ENCODE measurements around the gene NT5C1A. TPM values are rescaled to one million over a fixed set of nuclear protein-coding genes. Genes with fewer than 3 reads are reported as not detected.

NT5C1A gene
- total RNA-seq, 1 experiment from 2014 or later = not detected

DNA sequence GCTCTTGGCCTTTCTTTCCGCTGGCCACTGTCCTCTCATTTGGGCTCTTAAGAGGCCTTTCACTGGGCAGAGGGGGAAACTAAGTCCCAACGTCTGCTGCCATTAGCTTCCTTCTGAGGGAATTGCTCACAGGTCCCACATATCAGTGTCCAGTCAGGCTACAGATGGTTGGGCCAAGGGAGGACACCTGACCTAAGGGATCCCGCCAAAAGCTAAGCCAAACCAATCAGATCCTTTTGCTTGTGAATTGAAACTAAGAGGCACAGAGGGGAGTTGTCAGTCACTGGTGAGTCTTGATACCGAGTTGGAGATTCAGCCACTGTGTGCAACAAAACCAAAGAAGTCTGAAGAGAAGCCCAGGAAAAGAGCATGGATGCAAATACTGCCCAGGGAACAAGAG is 5.7 kb upstream of the NT5C1A start:
- DNase-seq = no peak
- H3K36me3 ChIP-seq = no peaks in the 10 kb centered on the region
- H3K9me3 ChIP-seq = no peaks in the 10 kb centered on the region
- peaks cover 2% of the 10 kb centered on the region; the same call in 1 of the 2 replicates for H3K27me3 ChIP-seq
- no peak overlapping the region for H3K4me3 ChIP-seq

DNA sequence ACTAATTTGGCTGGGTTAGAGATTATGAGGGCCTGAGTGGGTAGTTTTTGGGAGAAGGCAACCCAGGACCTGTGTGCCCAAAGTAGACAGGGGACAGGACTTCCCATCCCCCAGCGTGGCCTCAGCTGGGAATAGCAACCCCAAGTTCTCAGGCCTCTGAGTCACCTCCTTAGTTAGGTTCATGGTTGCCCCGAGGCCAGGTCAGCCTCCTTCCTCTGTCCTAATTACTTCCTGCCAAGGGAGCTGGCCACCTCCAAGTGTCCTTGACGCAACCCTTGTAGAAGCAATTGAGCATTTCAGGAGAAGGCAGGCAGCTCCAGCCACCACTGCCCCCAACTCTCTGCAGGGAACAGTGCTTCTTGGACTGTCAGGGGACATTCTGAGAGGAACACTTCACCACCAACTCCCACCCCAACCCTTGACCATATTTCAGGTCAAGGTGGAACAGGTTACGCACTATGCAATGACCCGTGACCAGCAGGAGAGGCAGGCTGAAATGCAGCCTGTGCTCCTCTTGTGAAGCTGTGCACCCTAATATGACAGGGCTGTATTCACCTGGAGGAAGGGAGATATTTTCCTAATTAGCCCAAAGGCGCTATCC is 5.1 kb upstream of the NT5C1A start:
- Histone ChIP-seq H3K9me3 (no peaks in the 10 kb centered on the region), H3K4me3 (no peak overlapping the region), H3K27me3 (peaks cover 3% of the 10 kb centered on the region; the same call in 1 of the 2 replicates), H3K36me3 (no peaks in the 10 kb centered on the region)
- no peak for DNase-seq

DNA sequence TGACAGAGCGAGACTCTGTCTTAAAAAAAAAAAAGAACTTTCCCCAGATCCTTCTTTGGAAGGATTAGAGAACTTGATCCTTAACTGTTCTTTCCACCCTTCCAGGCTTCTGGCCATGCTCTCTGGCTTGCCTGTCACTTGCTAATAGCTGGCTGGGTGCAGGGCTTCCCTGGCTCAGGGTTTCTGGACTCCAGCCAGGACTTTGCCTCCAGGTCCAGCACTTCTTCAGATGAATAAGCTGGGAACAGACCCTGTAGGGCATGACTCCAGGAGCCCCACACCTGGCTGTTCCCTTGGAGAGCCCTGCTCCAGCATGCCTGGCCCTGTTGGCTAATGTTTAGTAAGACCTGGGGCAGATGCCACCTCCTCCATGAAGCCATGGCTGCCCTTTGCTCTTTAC is 3.3 kb upstream of the NT5C1A start:
- no peak for DNase-seq
- H3K36me3 ChIP-seq = no peaks in the 10 kb centered on the region
- no peaks in the 10 kb centered on the region for H3K9me3 ChIP-seq
- H3K4me3 ChIP-seq = no peak overlapping the region
- H3K27me3 ChIP-seq = peaks cover 11% of the 10 kb centered on the region; the same call in 1 of the 2 replicates

DNA sequence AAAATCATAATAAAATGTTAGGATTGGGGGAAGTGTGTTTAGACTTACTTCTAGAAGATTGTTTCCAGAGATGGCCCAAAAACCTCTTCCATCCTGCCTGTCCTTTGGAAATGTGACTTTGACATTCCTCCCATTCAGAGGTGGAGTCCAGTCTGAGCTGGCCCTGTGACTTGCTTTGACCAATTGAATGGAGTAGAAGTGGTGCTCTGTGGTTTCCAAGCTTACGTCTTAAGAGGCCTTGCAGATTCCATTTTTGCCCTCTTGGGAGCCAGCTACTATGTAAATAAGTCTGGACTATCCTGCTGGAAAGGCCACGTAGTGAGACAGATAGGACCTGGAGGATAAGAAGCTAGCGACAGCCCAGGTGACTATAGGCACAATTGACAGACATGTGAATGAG is 1.3 kb upstream of the NT5C1A start:
- Histone ChIP-seq H3K9me3 (no peaks in the 10 kb centered on the region), H3K4me3 (no peak overlapping the region), H3K27me3 (peaks cover 11% of the 10 kb centered on the region; the same call in 1 of the 2 replicates), H3K36me3 (no peaks in the 10 kb centered on the region)
- DNase-seq = no peak

DNA sequence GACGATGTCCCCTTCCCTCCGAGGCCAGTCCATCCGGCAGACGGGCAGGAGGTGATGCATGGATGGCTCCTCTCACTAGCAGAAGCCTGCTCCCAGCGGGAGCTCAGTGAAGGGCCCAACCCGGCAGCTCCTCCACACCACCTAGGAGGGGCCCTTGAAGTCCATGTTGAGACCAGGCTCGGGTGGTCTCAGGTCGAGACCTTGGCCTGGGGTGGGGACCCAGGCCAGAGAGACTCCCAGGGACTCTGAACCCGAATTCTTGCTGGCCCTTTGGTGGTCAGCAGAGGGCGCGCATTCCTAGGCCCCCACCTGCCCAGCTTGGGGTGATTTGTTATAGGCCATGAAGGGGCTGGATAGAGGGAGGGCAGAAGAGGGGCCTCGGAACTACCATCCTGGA is 642 bp upstream of the NT5C1A start:
- no peak for DNase-seq
- no peaks in the 10 kb centered on the region for H3K36me3 ChIP-seq
- no peak overlapping the region for H3K4me3 ChIP-seq
- no peaks in the 10 kb centered on the region for H3K9me3 ChIP-seq
- H3K27me3 ChIP-seq = peaks cover 11% of the 10 kb centered on the region; the same call in 1 of the 2 replicates

DNA sequence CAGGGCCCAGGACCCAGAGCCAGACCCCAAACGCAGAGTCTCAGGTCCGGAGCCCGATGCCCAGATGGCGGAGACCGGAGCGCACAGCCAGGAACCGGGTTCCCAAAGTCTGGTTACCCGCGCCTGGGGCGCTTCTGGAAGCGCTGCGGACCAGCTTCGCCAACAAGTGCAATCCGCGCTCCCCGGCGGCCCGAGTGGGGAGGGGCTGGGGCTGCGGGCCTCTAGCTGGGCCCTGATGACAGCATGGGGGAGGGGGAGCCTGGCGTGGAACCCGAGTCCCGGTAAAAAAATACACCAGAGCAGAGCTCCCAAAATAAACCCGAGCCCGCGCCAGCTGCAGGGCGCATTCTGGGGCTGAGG is 494 bp downstream of the NT5C1A start:
- no peaks in the 10 kb centered on the region for H3K36me3 ChIP-seq
- peaks cover 11% of the 10 kb centered on the region; the same call in 1 of the 2 replicates for H3K27me3 ChIP-seq
- peak overlapping the region; percentile 37 for H3K4me3 ChIP-seq
- no peak for DNase-seq
- H3K9me3 ChIP-seq = no peaks in the 10 kb centered on the region

DNA sequence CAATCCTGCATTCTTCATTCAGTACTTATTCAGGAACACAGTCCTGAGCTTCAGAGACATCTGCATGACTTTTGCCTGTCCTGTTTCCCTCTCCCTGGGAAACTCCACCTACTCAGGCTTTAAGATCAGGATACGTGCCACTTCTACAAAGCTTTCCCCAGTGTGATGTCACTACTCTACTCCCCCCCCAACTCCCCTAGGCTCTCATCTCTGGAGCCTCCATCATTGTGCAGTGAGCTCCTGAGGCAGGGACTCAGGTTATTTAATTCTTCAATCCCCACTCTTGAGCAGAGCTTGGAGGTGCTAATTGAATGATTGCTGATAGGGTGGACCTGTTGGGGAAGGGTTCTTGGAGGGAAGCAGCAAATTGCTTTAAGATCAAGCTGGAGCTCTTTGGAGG is 1.2 kb downstream of the NT5C1A start:
- H3K9me3 ChIP-seq = no peaks in the 10 kb centered on the region
- no peak for DNase-seq
- H3K36me3 ChIP-seq = no peaks in the 10 kb centered on the region
- H3K27me3 ChIP-seq = peaks cover 11% of the 10 kb centered on the region; the same call in 1 of the 2 replicates
- H3K4me3 ChIP-seq = no peak overlapping the region

DNA sequence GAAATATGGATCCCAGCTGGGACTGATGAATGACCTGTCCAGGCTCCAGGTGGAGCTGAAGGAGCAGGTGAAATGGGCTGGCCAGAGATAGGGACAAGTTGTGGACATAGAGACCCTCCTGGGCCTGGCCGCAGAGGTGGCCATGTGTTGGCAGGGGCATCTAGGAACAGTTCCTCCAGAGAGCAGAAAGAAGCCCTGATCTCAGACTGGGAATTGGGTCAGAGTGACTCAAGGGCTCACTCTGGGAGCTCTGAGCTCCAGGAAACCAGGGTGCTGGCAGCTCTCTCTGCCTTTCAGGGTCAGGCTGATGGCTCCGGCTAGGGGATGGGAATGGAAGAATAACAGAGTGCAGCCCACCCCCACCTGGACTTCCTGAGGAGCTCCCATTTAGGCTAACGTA is 3.0 kb downstream of the NT5C1A start:
- no peak for DNase-seq
- Histone ChIP-seq H3K27me3 (peaks cover 11% of the 10 kb centered on the region; the same call in 1 of the 2 replicates), H3K36me3 (no peaks in the 10 kb centered on the region), H3K4me3 (no peak overlapping the region), H3K9me3 (no peaks in the 10 kb centered on the region)

DNA sequence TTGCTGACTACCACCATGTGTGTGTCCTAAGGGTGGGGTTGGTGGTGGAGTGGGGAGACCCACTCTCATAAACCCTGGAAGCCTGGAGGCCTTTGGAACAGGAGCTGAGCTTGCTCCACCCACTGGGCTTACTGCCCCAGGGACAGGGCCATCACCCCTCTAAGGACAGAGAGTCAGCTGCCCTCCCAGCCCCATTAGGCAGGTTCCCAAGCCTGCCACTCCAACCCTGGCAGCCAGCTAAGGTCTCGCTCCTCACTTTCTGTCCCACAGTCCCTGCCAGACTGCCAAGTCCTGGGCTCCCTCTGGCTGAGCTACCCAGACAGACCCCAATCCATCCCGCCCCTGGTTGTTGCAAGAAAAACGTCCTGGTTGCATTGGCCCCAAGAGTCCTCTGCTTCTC is 3.8 kb downstream of the NT5C1A start:
- DNase-seq = no peak
- H3K9me3 ChIP-seq = no peaks in the 10 kb centered on the region
- no peak overlapping the region for H3K4me3 ChIP-seq
- H3K27me3 ChIP-seq = peaks cover 11% of the 10 kb centered on the region; the same call in 1 of the 2 replicates
- H3K36me3 ChIP-seq = no peaks in the 10 kb centered on the region

DNA sequence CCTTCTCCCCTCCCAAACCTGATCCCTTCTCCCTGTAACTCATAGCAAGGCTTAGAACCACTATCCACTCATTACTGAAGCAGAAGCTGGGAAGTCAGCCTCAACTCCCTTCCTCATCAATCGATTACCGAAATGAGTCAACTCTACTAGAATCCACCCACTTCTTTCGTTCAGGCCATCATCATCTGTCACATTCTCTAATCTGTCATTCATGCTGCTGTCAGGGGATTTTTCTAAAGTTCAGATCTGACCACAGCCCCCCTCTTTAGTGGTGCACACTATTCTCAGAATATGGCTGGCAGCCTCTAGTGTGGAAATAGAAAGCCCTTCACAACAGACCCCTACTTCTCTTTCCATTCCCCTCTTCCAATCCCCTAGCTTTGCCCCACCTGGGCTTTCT is 5.1 kb downstream of the NT5C1A start:
- Histone ChIP-seq H3K4me3 (no peak overlapping the region), H3K9me3 (no peaks in the 10 kb centered on the region), H3K36me3 (no peaks in the 10 kb centered on the region), H3K27me3 (peaks cover 8% of the 10 kb centered on the region; the same call in 1 of the 2 replicates)
- no peak for DNase-seq

DNA sequence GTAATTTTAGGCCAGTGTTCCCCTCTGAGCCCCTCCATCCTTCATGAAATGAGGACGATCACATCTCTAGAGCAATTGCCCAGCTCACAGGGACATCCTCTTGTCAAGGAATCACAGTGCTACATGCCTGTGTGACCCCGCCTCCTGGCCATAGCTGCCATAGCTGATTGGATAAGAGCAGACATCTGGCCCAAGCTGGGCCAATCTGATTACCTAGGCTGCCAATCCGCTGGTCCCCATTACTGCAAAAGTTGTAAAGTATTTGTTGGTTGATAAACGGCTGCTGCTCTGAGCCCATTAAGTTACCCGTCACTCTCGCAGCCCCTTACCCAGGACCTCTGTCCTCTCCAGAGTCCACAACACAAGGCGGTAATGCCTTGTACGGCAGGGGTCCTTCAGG is 8.3 kb downstream of the NT5C1A start:
- no peaks in the 10 kb centered on the region for H3K27me3 ChIP-seq
- H3K4me3 ChIP-seq = no peak overlapping the region
- no peak for DNase-seq
- H3K36me3 ChIP-seq = no peaks in the 10 kb centered on the region
- H3K9me3 ChIP-seq = no peaks in the 10 kb centered on the region

DNA sequence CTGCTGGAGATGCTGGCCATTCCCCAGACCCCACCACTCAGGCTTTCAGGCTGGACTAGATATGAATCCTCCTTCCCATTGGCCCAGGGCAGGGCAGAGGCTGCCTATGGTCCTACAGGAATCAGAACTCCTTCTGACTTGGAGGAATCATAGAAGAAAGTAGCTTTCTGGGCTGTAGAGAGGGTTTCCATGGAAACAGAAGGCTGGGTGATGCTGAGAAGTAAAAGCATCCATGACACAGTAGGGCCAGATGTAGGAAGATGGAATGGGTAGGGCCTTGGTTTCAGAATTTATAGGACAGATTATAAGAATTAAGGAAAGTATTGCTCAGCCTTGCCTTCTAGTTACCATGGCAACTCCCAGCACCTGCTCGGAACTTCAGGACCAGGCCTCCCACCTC is 9.0 kb downstream of the NT5C1A start:
- H3K27me3 ChIP-seq = no peaks in the 10 kb centered on the region
- DNase-seq = no peak
- no peak overlapping the region for H3K4me3 ChIP-seq
- H3K36me3 ChIP-seq = no peaks in the 10 kb centered on the region
- no peaks in the 10 kb centered on the region for H3K9me3 ChIP-seq

DNA sequence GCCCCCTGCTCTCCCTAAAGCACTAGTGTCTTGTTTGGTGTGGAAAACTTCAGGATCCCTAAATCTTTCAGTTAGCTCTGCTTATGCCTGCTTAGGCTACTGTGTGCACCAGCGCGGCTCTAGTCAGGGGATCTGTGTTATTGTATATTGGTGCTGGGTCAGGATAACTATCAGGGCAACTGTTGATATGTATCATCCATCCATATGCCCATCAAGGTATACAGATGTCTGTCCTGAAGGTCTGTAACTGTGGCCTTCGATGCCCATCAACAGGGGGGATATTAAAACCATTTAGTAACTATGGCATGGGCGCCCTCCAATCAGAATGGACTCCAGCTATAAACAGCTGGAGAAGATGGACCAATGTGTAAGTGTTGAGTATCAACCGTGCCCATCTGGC is 12.4 kb downstream of the NT5C1A start:
- DNase-seq = no peak
- H3K4me3 ChIP-seq = no peak overlapping the region
- no peaks in the 10 kb centered on the region for H3K9me3 ChIP-seq
- no peaks in the 10 kb centered on the region for H3K27me3 ChIP-seq
- no peaks in the 10 kb centered on the region for H3K36me3 ChIP-seq

DNA sequence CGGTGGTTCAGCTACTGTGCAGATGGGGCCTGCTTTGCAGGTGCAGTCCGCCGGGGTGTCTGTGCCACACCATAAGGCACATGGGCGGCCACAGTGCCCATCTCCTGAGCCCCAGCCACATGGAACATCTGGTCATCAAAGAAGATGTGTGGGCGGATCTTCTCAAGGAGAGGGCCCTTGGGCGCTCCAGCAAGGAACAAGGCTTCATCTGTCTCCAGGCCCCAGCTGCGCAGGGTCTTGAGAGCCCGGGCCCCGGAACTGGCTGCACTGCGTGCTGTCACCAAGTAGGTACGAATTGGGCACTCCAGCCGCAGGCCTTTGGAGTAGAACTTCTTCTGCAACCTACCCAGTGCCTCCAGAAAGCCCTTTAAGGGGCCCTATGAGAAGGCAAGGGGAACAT is 12.8 kb downstream of the NT5C1A start:
- Histone ChIP-seq H3K36me3 (no peaks in the 10 kb centered on the region), H3K27me3 (no peaks in the 10 kb centered on the region), H3K4me3 (no peak overlapping the region), H3K9me3 (no peaks in the 10 kb centered on the region)
- no peak for DNase-seq

DNA sequence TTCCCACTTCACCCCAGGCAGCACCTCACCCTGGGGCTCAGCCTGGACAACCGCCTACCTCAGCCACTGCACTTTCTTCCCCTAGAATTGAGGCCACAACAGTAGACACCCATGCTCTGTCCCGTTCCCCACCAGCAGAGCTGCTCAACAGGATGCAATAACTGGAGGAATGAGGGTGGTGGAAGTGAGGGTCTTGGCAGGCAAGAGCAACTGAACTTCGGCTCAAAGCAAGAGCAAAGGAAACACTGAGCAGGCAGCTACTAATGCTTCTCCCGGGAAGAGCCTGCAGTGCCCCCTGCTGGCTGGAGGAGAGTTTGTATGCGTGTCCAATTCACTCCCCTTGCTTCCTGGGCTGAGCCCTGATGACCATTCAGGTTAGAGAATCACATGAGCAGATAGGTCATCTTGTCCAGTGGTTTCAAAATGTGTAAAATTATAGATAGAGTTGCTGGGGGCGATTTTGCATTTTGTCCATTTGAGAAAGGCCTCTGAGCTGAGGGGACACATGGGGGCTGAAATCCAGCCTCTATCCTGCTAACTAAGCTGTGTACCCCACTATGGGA is 13.9 kb downstream of the NT5C1A start:
- H3K4me3 ChIP-seq = no peak overlapping the region
- no peaks in the 10 kb centered on the region for H3K36me3 ChIP-seq
- H3K9me3 ChIP-seq = no peaks in the 10 kb centered on the region
- no peaks in the 10 kb centered on the region for H3K27me3 ChIP-seq
- DNase-seq = peak; percentile 56

DNA sequence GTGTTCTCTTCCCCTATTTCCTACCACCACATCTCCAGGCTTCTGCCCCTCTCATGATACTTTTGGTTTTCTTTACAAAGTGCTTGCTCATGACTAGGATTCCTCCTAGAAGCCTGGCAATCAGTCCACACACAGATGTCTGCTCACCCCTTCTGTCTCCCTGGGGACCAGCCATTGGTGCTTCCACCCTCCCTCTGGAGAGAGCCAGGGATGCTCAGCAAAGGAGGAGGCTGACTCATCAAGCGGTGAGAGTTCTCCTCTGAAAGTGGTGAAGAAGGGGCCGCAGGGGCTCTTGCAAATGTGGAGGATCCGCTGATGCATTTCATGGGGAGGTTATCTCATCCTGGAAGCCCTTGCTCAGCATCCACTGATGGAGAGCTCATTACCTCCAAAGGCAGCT is 14.5 kb downstream of the NT5C1A start:
- Histone ChIP-seq H3K27me3 (no peaks in the 10 kb centered on the region), H3K9me3 (no peaks in the 10 kb centered on the region), H3K36me3 (no peaks in the 10 kb centered on the region), H3K4me3 (no peak overlapping the region)
- DNase-seq = peak; percentile 28

DNA sequence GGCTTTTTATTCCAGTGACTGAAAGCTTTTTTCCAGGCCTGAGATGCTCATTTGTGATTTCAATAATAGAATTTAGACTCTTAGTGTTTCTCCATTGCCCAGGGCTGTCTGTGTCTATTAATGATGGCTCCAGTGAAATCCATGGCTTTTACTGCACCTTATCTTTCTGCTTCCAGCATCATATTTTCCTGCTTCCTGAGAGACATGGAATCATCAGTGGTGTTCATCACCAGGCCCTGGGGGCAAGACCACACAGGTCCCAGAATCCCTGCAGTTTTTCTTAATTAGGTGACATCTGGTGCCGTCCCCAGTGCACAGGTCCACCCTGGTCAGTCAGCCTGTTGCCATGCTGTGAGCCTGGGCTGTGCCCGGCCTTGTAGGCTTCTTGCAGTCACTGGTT is 15.5 kb downstream of the NT5C1A start:
- no peak for DNase-seq
- Histone ChIP-seq H3K36me3 (no peaks in the 10 kb centered on the region), H3K4me3 (no peak overlapping the region), H3K27me3 (no peaks in the 10 kb centered on the region), H3K9me3 (no peaks in the 10 kb centered on the region)

DNA sequence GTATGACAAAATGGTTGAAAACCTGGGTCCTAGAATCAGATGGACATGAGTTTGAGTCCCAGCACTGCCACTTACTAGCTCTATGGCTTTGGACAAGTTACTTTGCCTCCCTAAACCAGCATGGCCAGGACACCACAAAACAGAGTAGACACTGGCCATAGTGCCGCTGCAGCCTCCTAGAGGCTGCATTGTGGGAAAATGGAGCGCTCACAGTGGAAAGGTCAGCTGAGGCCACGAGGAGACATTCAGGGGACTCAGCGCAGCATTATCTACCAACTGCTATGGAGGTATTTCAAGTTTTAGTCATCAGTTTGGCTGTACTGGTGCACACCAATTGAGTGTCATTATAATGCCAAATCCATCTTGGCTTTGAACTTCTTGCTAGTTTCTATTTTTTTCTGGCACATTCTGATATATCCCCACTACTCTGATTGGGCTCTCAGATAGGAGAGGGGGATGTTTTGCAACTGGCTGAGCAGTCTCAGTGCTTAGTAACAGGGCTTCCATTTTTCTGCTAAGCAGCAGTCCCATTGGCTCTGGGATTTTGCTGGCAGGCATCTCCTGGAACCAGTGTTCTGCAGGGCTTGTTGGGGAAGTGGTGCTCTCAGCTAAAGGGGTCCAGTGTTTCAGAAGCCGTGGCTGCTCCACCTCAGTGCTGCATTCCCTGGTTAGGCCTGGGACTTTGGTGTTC is 16.2 kb downstream of the NT5C1A start:
- Histone ChIP-seq H3K9me3 (no peaks in the 10 kb centered on the region), H3K27me3 (no peaks in the 10 kb centered on the region), H3K36me3 (no peaks in the 10 kb centered on the region), H3K4me3 (no peak overlapping the region)
- no peak for DNase-seq

Measured in MG63 (cell line).